ENCODE measurements around the gene SPG21. TPM values are rescaled to one million over a fixed set of nuclear protein-coding genes. Genes with fewer than 3 reads are reported as not detected.
"Not testable (repeated sequence)": the region's sequence is repeated elsewhere in the genome, so short reads cannot be mapped to it uniquely, and the experiment has no call there.

SPG21 gene
- total and polyA plus RNA-seq, 2 of the 13 experiments (the other 11 are each of a cell fraction or from before 2014, with no cell fraction given): 36.7 to 42.4 TPM

DNA sequence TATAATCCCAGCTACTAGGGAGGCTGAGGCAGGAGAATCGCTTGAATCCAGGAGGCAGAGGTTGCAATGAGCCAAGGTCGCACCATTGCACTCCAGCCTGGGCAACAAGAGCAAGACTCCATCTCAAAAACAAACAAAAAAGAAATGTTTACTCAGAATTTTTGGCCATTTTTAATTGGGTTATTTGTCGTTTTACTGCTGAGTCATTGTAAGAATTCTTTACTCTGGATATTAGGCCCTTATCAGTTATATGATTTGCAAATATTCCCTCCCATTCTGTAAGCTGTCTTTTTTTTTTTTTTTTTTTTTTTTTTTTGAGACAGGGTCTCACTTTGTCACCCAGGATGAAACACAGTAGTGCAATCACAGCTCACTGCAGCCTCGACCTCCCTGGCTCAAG lies 21.5 kb upstream of the SPG21 start:
- H3K4me2 ChIP-seq (ENCODE audit: low read depth, low read length); ATAC-seq; H3K27me3 ChIP-seq (ENCODE audit: control insufficient read depth in 1 of 2, insufficient read depth in 2 of 2, low read length in 2 of 2); H3K4me3 ChIP-seq (replicated peaks in 1 of 3; ENCODE audit: insufficient read depth in 1 of 3, low read depth in 2 of 3, low read length in 3 of 3); H3K4me1 ChIP-seq (ENCODE audit: insufficient read depth, low read length); H2AFZ ChIP-seq (ENCODE audit: low read length); BruUV-seq (replicated peaks); CTCF ChIA-PET (ENCODE audit: low intra/inter-chr PET ratio, low total read pairs); H4K20me1 ChIP-seq (ENCODE audit: insufficient read depth, low read length); DNase-seq (ENCODE audit: low spot score); intact Hi-C loops (cut with micrococcal nuclease; ENCODE audit: unreplicated experiment); H3K27ac ChIP-seq (ENCODE audit: extremely low read length, insufficient read depth, low read length); H3K79me2 ChIP-seq (ENCODE audit: insufficient read depth, low read length); FAIRE-seq; H3K9ac ChIP-seq (ENCODE audit: insufficient read depth, low read depth, low read length); in situ Hi-C loops (cut with HindIII; ENCODE audit: extremely low pct_ligation_motif_present, low pct_unique_long_range_greater_than_20kb); H3K9me3 ChIP-seq (ENCODE audit: low read length): not testable (repeated sequence)
- POLR2A ChIA-PET: interaction anchor here (1.0 kb wide), 1 partner anchor 10 kb away, joined by 4 read pairs; no protein-coding TSS in a partner anchor
- TF ChIP-seq MAFF (IDR thresholded peaks at IDR 0.05; ENCODE audit: low read depth, low read length) (peak; percentile 10; the same call in 1 of the 2 replicates), NFE2L2 (IDR thresholded peaks at IDR 0.05; ENCODE audit: low read length) (peak; percentile 86), MAFK (conservative IDR thresholded peaks at IDR 0.05 in 1 of 2, IDR thresholded peaks at IDR 0.05 in 1 of 2; ENCODE audit: low read length in 2 of 2) (peak in 1 of 2 experiments; percentile 31; a peak in 2 of 4 replicates)
- H3K36me3 ChIP-seq (replicated peaks in 1 of 2; ENCODE audit: control insufficient read depth in 1 of 2, insufficient read depth in 2 of 2, low read length in 2 of 2): peaks cover 0 to 20% of the 10 kb centered on the region in 2 experiments; a peak in 3 of 5 replicates
- WGBS (ENCODE audit: low lambda C conversion rate): 87% methylated on average over 4 of the region's 4 CpGs

DNA sequence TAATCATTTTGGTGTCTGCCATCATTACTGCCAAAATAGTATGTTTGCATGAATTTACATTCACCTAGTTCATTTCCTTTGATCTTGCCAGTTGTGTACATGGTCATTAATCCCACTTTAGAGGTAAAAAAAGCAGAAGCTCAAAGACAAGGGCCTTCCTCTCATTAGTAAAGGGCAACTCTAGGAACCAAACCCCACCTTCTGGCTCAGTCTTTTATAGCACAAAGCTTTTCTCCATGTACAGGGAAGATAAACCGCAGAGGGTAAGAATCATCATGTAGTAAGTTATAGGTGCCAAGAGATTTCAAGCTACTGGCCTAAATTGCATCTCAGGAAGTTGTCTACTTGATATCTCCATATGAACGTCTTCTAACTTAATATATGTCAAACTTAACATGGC lies 19.3 kb upstream of the SPG21 start:
- Histone ChIP-seq H3K9me3 (ENCODE audit: low read length) (no peaks in the 10 kb centered on the region), H3K4me3 (replicated peaks in 1 of 3; ENCODE audit: insufficient read depth in 1 of 3, low read depth in 2 of 3, low read length in 3 of 3) (no peak overlapping the region), H3K4me1 (ENCODE audit: insufficient read depth, low read length) (no peaks in the 10 kb centered on the region), H3K36me3 (replicated peaks in 1 of 2; ENCODE audit: control insufficient read depth in 1 of 2, insufficient read depth in 2 of 2, low read length in 2 of 2) (peaks cover 3 to 11% of the 10 kb centered on the region in 2 experiments; a peak in 3 of 5 replicates), H3K27me3 (ENCODE audit: control insufficient read depth in 1 of 2, insufficient read depth in 2 of 2, low read length in 2 of 2) (no peaks in the 10 kb centered on the region; a peak in 1 of 5 replicates), H4K20me1 (ENCODE audit: insufficient read depth, low read length) (no peaks in the 10 kb centered on the region), H3K9ac (ENCODE audit: insufficient read depth, low read depth, low read length) (no peak overlapping the region), H3K79me2 (ENCODE audit: insufficient read depth, low read length) (no peaks in the 10 kb centered on the region), H3K4me2 (ENCODE audit: low read depth, low read length) (no peak overlapping the region), H3K27ac (ENCODE audit: extremely low read length, insufficient read depth, low read length) (no peak overlapping the region), H2AFZ (ENCODE audit: low read length) (no peak overlapping the region)
- in situ Hi-C loops (cut with HindIII; ENCODE audit: extremely low pct_ligation_motif_present, low pct_unique_long_range_greater_than_20kb): no loop called here
- DNase-seq (ENCODE audit: low spot score) (no peak), FAIRE-seq (no peak), ATAC-seq (no peak)
- TF ChIP-seq STAG1 (CRISPR knock-in tag; IDR thresholded peaks at IDR 0.05): peak; percentile 40
- TF ChIP-seq SMC3 (IDR thresholded peaks at IDR 0.05; ENCODE audit: low read length): 0 out of 2 replicates have a peak, but pooled peaks have one; percentile 10
- TF ChIP-seq, protein P1, sequence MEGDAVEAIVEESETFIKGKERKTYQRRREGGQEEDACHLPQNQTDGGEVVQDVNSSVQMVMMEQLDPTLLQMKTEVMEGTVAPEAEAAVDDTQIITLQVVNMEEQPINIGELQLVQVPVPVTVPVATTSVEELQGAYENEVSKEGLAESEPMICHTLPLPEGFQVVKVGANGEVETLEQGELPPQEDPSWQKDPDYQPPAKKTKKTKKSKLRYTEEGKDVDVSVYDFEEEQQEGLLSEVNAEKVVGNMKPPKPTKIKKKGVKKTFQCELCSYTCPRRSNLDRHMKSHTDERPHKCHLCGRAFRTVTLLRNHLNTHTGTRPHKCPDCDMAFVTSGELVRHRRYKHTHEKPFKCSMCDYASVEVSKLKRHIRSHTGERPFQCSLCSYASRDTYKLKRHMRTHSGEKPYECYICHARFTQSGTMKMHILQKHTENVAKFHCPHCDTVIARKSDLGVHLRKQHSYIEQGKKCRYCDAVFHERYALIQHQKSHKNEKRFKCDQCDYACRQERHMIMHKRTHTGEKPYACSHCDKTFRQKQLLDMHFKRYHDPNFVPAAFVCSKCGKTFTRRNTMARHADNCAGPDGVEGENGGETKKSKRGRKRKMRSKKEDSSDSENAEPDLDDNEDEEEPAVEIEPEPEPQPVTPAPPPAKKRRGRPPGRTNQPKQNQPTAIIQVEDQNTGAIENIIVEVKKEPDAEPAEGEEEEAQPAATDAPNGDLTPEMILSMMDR (CRISPR knock-in tag; IDR thresholded peaks at IDR 0.05): peak; percentile 42; the same call in 1 of the 2 replicates
- TF ChIP-seq MAFK (conservative IDR thresholded peaks at IDR 0.05 in 1 of 2, IDR thresholded peaks at IDR 0.05 in 1 of 2; ENCODE audit: low read length in 2 of 2): no peak
- TF ChIP-seq ZNF768 (CRISPR knock-in tag; IDR thresholded peaks at IDR 0.05): no peak
- no peak for TF ChIP-seq NBN (conservative IDR thresholded peaks at IDR 0.05)
- 96% methylated on average over 2 of the region's 2 CpGs for WGBS (ENCODE audit: low lambda C conversion rate)
- ChIA-PET CTCF (ENCODE audit: low intra/inter-chr PET ratio, low total read pairs) (no interaction called here), POLR2A (no interaction called here)
- no TSS peak for BruUV-seq (replicated peaks)
- intact Hi-C loops (cut with micrococcal nuclease; ENCODE audit: unreplicated experiment): no loop called here
